Measurements from ENCODE around the gene TRIM16.
"Not testable (repeated sequence)": the region's sequence is repeated elsewhere in the genome, so short reads cannot be mapped to it uniquely, and the experiment has no call there.

TRIM16 gene

DNA sequence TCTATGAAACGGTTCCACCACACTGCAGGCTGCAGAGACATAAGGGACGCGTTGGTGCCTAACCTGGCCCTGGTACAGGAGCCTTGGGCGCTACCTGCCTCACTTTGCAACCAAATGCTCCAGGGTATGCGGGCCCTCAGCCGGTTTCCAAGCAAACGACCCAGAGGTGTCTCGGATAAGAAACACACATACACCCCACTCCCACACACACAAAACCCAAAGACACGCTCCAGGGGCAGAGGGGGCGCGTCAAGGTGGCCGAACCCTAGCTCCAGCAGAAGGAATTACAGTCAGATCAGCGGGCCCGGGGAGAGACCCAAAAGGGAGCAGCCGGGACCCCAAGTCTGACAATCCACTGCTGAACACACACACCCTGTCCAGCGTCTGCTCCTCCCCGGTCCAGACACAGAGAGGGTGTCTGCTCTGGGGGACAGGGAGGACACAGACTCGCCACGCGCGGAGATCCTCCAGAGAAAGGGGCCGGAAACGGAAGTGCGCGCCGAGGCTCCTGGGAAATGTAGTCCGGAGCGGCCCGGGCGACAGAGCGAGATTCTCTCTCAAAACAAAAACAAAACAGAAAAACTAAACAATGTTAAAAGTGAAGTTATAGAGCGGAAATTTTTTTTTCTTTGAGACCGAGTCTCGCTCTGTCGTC is at the start of gene TRIM16:
TSS of gene TRIM16 (minus strand) at position 488 of the 655 bp plus-strand sequence. CDS start 32,702 bp downstream, outside the sequence.
- H3K9me3 Mint-ChIP-seq; H3K36me3 Mint-ChIP-seq (ENCODE audit: low read depth); H3K27me3 Mint-ChIP-seq (ENCODE audit: low read depth): not testable (repeated sequence)
- H3K27ac Mint-ChIP-seq = peak within 1 kb of the TSS; percentile 71
- peak within 1 kb of the TSS; percentile 89 for H3K4me3 Mint-ChIP-seq
- peaks cover 29% of the 10 kb centered on the region for H3K4me1 Mint-ChIP-seq (ENCODE audit: low read depth)

- not testable (repeated sequence) for H3K4me3 Mint-ChIP-seq; H3K36me3 Mint-ChIP-seq (ENCODE audit: low read depth); H3K27me3 Mint-ChIP-seq (ENCODE audit: low read depth)
Observed at GRCh38 chr17:15733174-15733789, 49.2 kb upstream of the TRIM16 start.

DNA sequence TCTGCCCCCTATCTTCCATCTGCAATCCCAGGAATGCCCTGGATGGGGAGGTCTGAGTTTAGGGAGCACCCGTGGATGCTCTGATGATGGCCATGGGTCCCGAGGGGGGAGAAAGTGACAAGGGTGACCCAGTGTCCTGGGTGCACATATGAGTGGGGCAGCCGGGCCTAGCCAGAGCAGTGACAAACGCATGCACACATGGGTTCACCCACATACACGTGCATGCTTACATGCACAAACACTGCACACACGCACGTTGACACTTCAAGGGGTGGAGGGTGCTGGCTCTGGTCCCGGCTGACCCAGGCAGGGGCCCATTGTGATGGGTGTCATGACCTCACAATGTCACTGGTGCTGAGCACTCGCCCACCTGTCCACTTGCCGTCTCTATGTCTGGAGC is 47.8 kb upstream of the TRIM16 start, which contains the start of gene TBC1D26:
TSS of gene TBC1D26 (plus strand) at position 384 of the 400 bp plus-strand sequence. CDS start 3,066 bp downstream, outside the sequence.
- H3K36me3 Mint-ChIP-seq (ENCODE audit: low read depth); H3K4me1 Mint-ChIP-seq (ENCODE audit: low read depth); H3K27ac Mint-ChIP-seq; H3K27me3 Mint-ChIP-seq (ENCODE audit: low read depth); H3K4me3 Mint-ChIP-seq; H3K9me3 Mint-ChIP-seq: not testable (repeated sequence)

More at GRCh38 chr17:15733174-15733789, 49.2 kb upstream of the TRIM16 start:
- not testable (repeated sequence) for H3K9me3 Mint-ChIP-seq; H3K27ac Mint-ChIP-seq; H3K4me1 Mint-ChIP-seq (ENCODE audit: low read depth)

DNA sequence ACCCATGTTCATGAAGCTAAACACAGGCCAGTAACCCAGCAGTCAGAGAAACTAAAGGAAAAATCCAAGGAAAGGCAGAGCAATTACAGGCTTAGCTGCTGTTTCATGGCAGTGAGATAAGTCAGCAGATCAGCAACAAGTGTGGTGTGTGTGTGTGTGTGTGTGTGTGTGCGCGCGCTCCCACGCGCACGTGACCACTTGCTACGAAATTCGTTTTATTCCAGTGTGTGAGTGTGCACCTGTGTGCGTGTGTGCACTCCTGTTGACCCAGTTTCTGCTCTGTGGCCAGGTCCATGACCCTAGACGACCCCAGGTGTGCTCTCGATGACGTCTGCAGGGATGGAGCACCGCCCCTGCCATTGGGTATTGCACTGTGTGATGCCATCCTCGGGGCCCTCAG is 46.4 kb upstream of the TRIM16 start:
- not testable (repeated sequence) for H3K9me3 Mint-ChIP-seq; H3K4me3 Mint-ChIP-seq; H3K27ac Mint-ChIP-seq; H3K27me3 Mint-ChIP-seq (ENCODE audit: low read depth); H3K4me1 Mint-ChIP-seq (ENCODE audit: low read depth); H3K36me3 Mint-ChIP-seq (ENCODE audit: low read depth)

DNA sequence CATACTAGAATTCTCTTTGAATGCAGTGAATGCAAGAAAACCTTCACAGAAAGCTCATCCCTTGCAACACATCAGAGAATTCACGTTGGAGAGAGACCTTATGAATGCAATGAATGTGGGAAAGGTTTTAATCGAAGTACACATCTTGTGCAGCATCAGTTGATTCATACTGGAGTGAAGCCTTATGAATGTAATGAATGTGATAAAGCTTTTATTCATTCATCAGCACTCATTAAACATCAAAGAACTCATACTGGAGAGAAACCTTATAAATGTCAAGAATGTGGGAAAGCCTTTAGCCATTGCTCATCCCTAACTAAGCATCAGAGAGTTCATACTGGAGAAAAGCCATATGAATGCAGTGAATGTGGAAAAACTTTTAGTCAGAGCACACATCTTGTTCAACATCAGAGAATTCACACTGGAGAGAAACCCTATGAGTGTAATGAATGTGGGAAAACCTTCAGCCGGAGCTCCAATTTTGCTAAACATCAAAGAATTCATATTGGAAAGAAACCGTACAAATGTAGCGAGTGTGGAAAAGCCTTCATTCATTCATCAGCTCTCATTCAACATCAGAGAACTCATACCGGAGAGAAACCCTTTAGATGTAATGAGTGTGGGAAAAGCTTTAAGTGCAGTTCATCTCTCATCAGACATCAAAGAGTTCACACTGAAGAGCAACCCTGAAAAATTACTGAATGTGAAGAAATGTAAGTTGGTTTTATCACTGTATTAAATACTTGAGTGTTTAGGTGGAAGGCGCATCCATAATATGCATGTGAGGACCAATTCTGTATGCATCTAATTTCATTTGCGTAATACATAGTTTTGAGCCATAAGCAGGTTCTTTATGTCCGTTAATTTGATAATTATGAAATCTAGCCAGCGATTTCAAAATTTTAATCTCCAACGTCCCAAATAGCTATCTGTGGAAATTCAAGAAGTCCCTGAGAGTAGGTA is 32.8 kb upstream of the TRIM16 start:
- not testable (repeated sequence) for H3K4me3 Mint-ChIP-seq; H3K27ac Mint-ChIP-seq; H3K4me1 Mint-ChIP-seq (ENCODE audit: low read depth); H3K27me3 Mint-ChIP-seq (ENCODE audit: low read depth)
- H3K9me3 Mint-ChIP-seq = peaks cover 34% of the 10 kb centered on the region
- H3K36me3 Mint-ChIP-seq (ENCODE audit: low read depth) = peaks cover 30% of the 10 kb centered on the region

- H3K4me1 Mint-ChIP-seq (ENCODE audit: low read depth); H3K27ac Mint-ChIP-seq; H3K4me3 Mint-ChIP-seq; H3K27me3 Mint-ChIP-seq (ENCODE audit: low read depth): not testable (repeated sequence)
- Mint-ChIP-seq H3K36me3 (ENCODE audit: low read depth) (peaks cover 57% of the 10 kb centered on the region), H3K9me3 (peaks cover 51% of the 10 kb centered on the region)
Observed at GRCh38 chr17:15708879-15709278, 24.8 kb upstream of the TRIM16 start.

- H3K4me1 Mint-ChIP-seq (ENCODE audit: low read depth); H3K27ac Mint-ChIP-seq; H3K4me3 Mint-ChIP-seq; H3K27me3 Mint-ChIP-seq (ENCODE audit: low read depth): not testable (repeated sequence)
- H3K9me3 Mint-ChIP-seq = peaks cover 41% of the 10 kb centered on the region
- H3K36me3 Mint-ChIP-seq (ENCODE audit: low read depth) = peaks cover 49% of the 10 kb centered on the region
Observed at GRCh38 chr17:15704813-15705212, 20.7 kb upstream of the TRIM16 start.

DNA sequence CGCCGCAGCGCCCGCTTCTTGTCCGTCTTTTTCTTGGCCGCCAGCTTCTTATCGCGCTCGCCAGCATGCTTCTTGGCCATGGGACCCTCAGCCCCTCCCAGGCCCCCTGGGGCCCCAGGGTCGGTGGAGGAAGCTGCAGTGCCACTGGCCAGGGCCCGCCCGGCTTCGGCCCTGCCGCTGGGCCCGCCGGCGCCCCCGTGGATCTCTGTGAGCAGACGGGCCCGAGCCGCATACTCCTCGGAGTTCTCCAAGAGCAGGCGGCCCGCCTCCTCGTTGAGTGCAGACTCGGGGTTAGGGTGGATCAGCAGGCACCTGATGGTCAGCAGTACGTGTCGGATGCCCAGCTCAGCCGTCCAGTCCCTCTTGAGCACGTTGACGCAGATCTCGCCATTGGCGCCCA is 20.1 kb upstream of the TRIM16 start:
- H3K4me3 Mint-ChIP-seq; H3K4me1 Mint-ChIP-seq (ENCODE audit: low read depth): not testable (repeated sequence)
- peaks cover 44% of the 10 kb centered on the region for H3K36me3 Mint-ChIP-seq (ENCODE audit: low read depth)

DNA sequence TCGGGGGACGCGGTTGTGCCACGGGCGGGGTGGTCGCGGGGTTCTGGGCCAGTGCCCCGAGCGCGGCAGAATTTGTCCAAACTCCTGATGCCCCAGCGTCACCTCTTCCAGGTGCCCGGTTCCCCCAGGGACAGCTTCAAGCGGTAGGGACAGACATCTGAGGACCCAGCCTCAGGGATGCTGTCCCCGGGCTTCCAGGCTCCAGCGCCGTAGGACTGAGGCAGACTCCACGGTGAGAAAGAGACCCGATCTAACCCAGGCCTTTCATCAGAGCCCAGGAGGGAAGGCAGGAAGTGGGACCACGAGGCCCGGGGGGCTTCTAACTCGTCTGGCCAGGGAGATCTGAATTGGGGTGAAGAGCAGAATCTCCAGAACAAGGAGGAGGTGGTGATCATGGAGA is 15.8 kb upstream of the TRIM16 start:
- H3K27ac Mint-ChIP-seq = peak overlapping the region; percentile 84
- not testable (repeated sequence) for H3K27me3 Mint-ChIP-seq (ENCODE audit: low read depth); H3K9me3 Mint-ChIP-seq; H3K4me1 Mint-ChIP-seq (ENCODE audit: low read depth)
- H3K4me3 Mint-ChIP-seq = peak overlapping the region; percentile 91
- H3K36me3 Mint-ChIP-seq (ENCODE audit: low read depth) = peaks cover 13% of the 10 kb centered on the region

More for the DNA sequence above, 20.1 kb upstream of the TRIM16 start:
- H3K27ac Mint-ChIP-seq; H3K27me3 Mint-ChIP-seq (ENCODE audit: low read depth): not testable (repeated sequence)
- peaks cover 36% of the 10 kb centered on the region for H3K9me3 Mint-ChIP-seq

DNA sequence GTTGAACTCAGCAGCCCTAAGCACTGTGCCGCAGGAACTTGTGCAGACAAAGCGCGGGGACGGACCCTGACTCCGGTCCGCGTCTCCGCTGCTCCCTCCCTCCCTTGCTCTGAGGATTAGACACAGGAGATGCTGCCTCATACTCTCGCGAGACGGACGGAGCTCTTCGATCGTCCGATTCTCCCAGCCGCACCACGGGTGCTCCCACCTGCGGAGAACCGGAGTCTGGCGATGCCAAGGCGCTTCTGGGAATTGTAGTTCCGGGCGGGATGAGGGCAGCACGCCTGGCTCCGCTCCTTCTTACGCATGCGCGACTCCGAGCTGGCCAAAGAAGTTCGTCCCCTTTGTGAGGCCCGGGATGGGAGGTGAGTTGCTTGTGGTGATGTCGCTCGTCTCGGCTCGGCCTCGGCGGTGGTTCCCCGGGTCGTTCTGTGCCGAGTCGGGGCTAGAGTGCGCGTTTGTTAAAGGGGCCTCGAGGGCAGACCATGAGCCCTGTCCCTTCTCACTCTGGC is 15.4 kb upstream of the TRIM16 start, which contains the start of gene ZNF286A:
TSS of gene ZNF286A (plus strand) at position 340 of the 512 bp plus-strand sequence. CDS start 578 bp downstream, outside the sequence.
- not testable (repeated sequence) for H3K27me3 Mint-ChIP-seq (ENCODE audit: low read depth); H3K9me3 Mint-ChIP-seq; H3K4me1 Mint-ChIP-seq (ENCODE audit: low read depth)
- Mint-ChIP-seq H3K4me3 (peak within 1 kb of the TSS; percentile 91), H3K27ac (peak within 1 kb of the TSS; percentile 84), H3K36me3 (ENCODE audit: low read depth) (peaks cover 11% of the 10 kb centered on the region)

GRCh38 chr17:15698967-15699366 is 14.9 kb upstream of the TRIM16 start:
- H3K4me1 Mint-ChIP-seq (ENCODE audit: low read depth); H3K9me3 Mint-ChIP-seq; H3K27me3 Mint-ChIP-seq (ENCODE audit: low read depth): not testable (repeated sequence)
- H3K27ac Mint-ChIP-seq = peak overlapping the region; percentile 9
- H3K36me3 Mint-ChIP-seq (ENCODE audit: low read depth) = peaks cover 11% of the 10 kb centered on the region
- peak overlapping the region; percentile 91 for H3K4me3 Mint-ChIP-seq

- H3K36me3 Mint-ChIP-seq (ENCODE audit: low read depth); H3K27ac Mint-ChIP-seq; H3K9me3 Mint-ChIP-seq; H3K4me3 Mint-ChIP-seq; H3K27me3 Mint-ChIP-seq (ENCODE audit: low read depth): not testable (repeated sequence)
- H3K4me1 Mint-ChIP-seq (ENCODE audit: low read depth) = peaks cover 23% of the 10 kb centered on the region
Observed at GRCh38 chr17:15687494-15687893, 3.4 kb upstream of the TRIM16 start.

DNA sequence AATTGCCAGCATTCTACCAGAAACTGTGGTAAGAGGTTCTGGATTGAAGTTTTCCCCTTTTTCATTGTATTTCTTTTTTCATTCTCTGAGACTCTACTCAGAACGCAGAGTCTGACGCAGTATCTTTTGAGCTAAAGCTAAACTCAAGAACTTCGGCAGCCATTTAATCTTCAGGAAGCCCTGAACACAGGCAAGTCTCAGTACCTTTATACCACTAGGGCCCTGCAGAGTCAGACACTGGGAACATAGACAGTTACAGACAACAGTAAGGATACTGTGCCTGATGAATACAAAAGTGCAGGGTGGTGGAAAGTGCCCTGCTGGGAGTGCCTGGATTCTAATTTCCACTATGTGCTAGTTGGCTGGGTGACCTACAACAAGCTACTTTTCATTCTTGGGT is 976 bp downstream of the TRIM16 start:
- H3K36me3 Mint-ChIP-seq (ENCODE audit: low read depth) = peaks cover 11% of the 10 kb centered on the region
- peak overlapping the region; percentile 30 for H3K4me3 Mint-ChIP-seq
- H3K4me1 Mint-ChIP-seq (ENCODE audit: low read depth) = peaks cover 29% of the 10 kb centered on the region
- not testable (repeated sequence) for H3K27me3 Mint-ChIP-seq (ENCODE audit: low read depth); H3K9me3 Mint-ChIP-seq
- H3K27ac Mint-ChIP-seq = peak overlapping the region; percentile 54

GRCh38 chr17:15675991-15676390 is 8.1 kb downstream of the TRIM16 start:
- not testable (repeated sequence) for H3K27me3 Mint-ChIP-seq (ENCODE audit: low read depth); H3K4me1 Mint-ChIP-seq (ENCODE audit: low read depth); H3K27ac Mint-ChIP-seq; H3K4me3 Mint-ChIP-seq; H3K9me3 Mint-ChIP-seq
- H3K36me3 Mint-ChIP-seq (ENCODE audit: low read depth) = peaks cover 17% of the 10 kb centered on the region

Measured in T-helper 1 cell treated with Interleukin-12 subunit alpha and Interleukin-12 subunit beta and Interleukin-4 antibody, amounts not matched to agents 30 μg/mL and 1 μg/mL, for 36 hours (primary cell).